Measurements from ENCODE around the gene PDE9A. TPM values are rescaled to one million over a fixed set of nuclear protein-coding genes. Genes with fewer than 3 reads are reported as not detected.

Gene PDE9A
- total and polyA plus RNA-seq, 2 donors (not counting 1 experiment from before 2014, with no cell fraction given) = 0.34 to 5.8 TPM

DNA sequence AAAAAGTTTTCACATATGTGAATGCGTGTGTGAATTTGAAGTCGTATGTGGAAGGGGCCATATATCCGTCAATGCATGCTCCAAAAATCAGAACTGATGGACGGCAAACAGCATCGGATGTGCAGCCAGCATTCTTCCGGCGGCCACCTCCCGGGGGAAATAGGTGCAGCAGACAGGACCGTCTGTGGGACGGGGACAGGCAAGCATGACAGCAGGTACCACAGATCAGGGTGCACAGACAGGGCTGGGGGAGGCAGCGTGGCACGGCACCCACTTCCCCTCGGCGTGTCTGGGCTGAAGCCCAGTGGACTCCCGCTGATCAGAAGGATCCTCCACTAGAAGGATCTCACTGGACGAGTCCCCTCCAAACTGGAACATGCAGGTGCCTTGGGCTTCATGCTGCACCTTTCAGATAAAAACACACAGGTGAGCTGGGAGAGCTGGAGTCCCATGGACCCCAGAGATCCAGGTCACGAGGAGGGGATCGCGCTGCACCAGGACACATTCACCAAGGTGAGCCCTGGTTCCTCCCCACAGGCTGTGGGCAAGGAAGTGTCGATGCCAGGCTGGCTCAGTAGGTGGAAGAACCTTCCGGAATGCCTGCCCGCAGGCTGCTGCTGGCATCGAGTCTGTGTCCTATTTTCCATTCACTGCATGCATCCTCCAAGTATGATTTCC lies 25.3 kb downstream of the PDE9A start:
- DNase-seq (no peak), ATAC-seq (ENCODE audit: low read depth) (no peak)
- H3K36me3 ChIP-seq (replicated peaks in 1 of 2; ENCODE audit: control extremely low read depth in 1 of 2, control insufficient read depth in 1 of 2, extremely low read depth in 1 of 2, insufficient read depth in 2 of 2, low read length in 1 of 2) = no peaks in the 10 kb centered on the region
- no peak overlapping the region for H3K27ac ChIP-seq (ENCODE audit: low read length in 2 of 2)
- H3K9me3 ChIP-seq (ENCODE audit: control extremely low read depth in 1 of 3, control insufficient read depth in 2 of 3, insufficient read depth in 1 of 3, low read length in 2 of 3) = no peaks in the 10 kb centered on the region
- no peak overlapping the region for H3K27ac Mint-ChIP-seq
- H3K4me1 Mint-ChIP-seq = no peaks in the 10 kb centered on the region
- H3K9ac ChIP-seq (ENCODE audit: low read length) = no peak overlapping the region
- peaks cover 0 to 13% (median 6%) of the 10 kb centered on the region in 4 experiments for H3K27me3 ChIP-seq (replicated peaks in 1 of 4; ENCODE audit: control extremely low read depth in 1 of 4, control insufficient read depth in 3 of 4, insufficient read depth in 4 of 4, low read length in 3 of 4)
- intact Hi-C loops (cut with micrococcal nuclease) = no loop called here
- ChIA-PET POLR2A (no interaction called here), CTCF (no interaction called here)
- TF ChIP-seq, protein P1, sequence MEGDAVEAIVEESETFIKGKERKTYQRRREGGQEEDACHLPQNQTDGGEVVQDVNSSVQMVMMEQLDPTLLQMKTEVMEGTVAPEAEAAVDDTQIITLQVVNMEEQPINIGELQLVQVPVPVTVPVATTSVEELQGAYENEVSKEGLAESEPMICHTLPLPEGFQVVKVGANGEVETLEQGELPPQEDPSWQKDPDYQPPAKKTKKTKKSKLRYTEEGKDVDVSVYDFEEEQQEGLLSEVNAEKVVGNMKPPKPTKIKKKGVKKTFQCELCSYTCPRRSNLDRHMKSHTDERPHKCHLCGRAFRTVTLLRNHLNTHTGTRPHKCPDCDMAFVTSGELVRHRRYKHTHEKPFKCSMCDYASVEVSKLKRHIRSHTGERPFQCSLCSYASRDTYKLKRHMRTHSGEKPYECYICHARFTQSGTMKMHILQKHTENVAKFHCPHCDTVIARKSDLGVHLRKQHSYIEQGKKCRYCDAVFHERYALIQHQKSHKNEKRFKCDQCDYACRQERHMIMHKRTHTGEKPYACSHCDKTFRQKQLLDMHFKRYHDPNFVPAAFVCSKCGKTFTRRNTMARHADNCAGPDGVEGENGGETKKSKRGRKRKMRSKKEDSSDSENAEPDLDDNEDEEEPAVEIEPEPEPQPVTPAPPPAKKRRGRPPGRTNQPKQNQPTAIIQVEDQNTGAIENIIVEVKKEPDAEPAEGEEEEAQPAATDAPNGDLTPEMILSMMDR (IDR thresholded peaks at IDR 0.05) = no peak
- TF ChIP-seq EZH2 (IDR thresholded peaks at IDR 0.05; ENCODE audit: borderline replicate concordance, insufficient read depth, low read depth, low read length, poor library complexity, severe bottlenecking) = no peak
- no peak overlapping the region for H3K4me3 Mint-ChIP-seq
- H3K9me3 Mint-ChIP-seq (ENCODE audit: insufficient read depth) = no peaks in the 10 kb centered on the region
- H2AFZ ChIP-seq (ENCODE audit: insufficient read depth, low read depth, low read length, poor library complexity, severe bottlenecking) = no peak overlapping the region
- peaks cover 1 to 2% of the 10 kb centered on the region in 2 donors for H3K4me1 ChIP-seq (ENCODE audit: control insufficient read depth in 2 of 2, insufficient read depth in 2 of 2, low read length in 2 of 2)
- H3K4me2 ChIP-seq (replicated peaks; ENCODE audit: low read depth, low read length, poor library complexity, severe bottlenecking) = no peak overlapping the region
- H3K27me3 Mint-ChIP-seq = peaks cover 24% of the 10 kb centered on the region
- H3K4me3 ChIP-seq (ENCODE audit: control extremely low read depth in 1 of 5, extremely low read depth in 1 of 5, insufficient read depth in 1 of 5, low read depth in 2 of 5, low read length in 4 of 5) = no peak overlapping the region
- WGBS (ENCODE audit: insufficient coverage) = 86% methylated on average over 23 of the region's 23 CpGs
- H3K79me2 ChIP-seq (ENCODE audit: control insufficient read depth, insufficient read depth, low read length) = no peaks in the 10 kb centered on the region
- H4K20me1 ChIP-seq (ENCODE audit: control insufficient read depth, insufficient read depth, low read length, poor library complexity, severe bottlenecking) = no peaks in the 10 kb centered on the region

DNA sequence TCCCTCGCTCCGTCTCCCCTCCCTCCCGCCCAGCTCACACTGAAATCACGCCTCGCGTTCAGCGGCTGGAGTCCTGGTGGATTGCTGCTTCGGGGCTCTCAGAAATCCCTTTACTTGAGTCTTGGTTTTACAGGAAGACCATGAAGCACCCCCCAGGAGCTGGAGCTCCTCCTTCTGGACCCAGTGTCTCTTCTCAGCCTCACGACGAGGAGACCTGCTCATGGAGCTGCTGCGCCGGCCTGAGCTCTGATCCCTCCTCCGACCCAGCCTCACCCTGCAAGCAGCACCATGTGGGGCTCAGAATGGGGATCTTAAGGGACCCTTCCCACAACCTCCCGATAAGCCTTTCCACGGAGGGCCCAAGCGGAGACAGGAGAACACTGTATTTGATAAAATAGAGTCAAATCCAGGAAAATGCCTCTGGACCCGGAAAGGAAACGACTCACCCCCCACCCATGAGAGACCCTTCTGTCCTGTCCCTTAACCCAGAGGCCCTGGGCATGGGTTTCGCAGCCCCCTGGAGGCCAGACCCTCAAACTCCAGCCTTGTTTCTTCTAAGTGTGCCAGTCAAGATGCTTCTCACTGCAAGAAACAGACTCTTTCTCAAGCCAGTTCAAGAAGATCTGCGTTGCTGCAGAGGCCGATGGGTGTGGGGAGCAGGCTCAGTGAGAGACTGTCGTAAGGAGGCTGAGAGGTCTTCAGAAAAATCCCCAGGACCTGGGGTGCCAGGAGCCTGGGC lies 26.1 kb downstream of the PDE9A start:
- no peak overlapping the region for H3K27ac Mint-ChIP-seq
- Histone ChIP-seq H4K20me1 (ENCODE audit: control insufficient read depth, insufficient read depth, low read length, poor library complexity, severe bottlenecking) (no peaks in the 10 kb centered on the region), H2AFZ (ENCODE audit: insufficient read depth, low read depth, low read length, poor library complexity, severe bottlenecking) (no peak overlapping the region), H3K9ac (ENCODE audit: low read length) (no peak overlapping the region), H3K27me3 (replicated peaks in 1 of 4; ENCODE audit: control extremely low read depth in 1 of 4, control insufficient read depth in 3 of 4, insufficient read depth in 4 of 4, low read length in 3 of 4) (peaks cover 0 to 17% (median 7%) of the 10 kb centered on the region in 4 experiments), H3K4me2 (replicated peaks; ENCODE audit: low read depth, low read length, poor library complexity, severe bottlenecking) (no peak overlapping the region), H3K4me3 (ENCODE audit: control extremely low read depth in 1 of 5, extremely low read depth in 1 of 5, insufficient read depth in 1 of 5, low read depth in 2 of 5, low read length in 4 of 5) (no peak overlapping the region), H3K4me1 (ENCODE audit: control insufficient read depth in 2 of 2, insufficient read depth in 2 of 2, low read length in 2 of 2) (peaks cover 9% of the 10 kb centered on the region in 2 donors), H3K9me3 (ENCODE audit: control extremely low read depth in 1 of 3, control insufficient read depth in 2 of 3, insufficient read depth in 1 of 3, low read length in 2 of 3) (no peaks in the 10 kb centered on the region), H3K27ac (ENCODE audit: low read length in 2 of 2) (no peak overlapping the region), H3K36me3 (replicated peaks in 1 of 2; ENCODE audit: control extremely low read depth in 1 of 2, control insufficient read depth in 1 of 2, extremely low read depth in 1 of 2, insufficient read depth in 2 of 2, low read length in 1 of 2) (no peaks in the 10 kb centered on the region), H3K79me2 (ENCODE audit: control insufficient read depth, insufficient read depth, low read length) (no peaks in the 10 kb centered on the region)
- H3K4me3 Mint-ChIP-seq = no peak overlapping the region
- TF ChIP-seq, protein P1 (IDR thresholded peaks at IDR 0.05) = no peak
- no peak for TF ChIP-seq EZH2 (IDR thresholded peaks at IDR 0.05; ENCODE audit: borderline replicate concordance, insufficient read depth, low read depth, low read length, poor library complexity, severe bottlenecking)
- DNase-seq (no peak), ATAC-seq (ENCODE audit: low read depth) (no peak)
- 93% methylated on average over 16 of the region's 22 CpGs for WGBS (ENCODE audit: insufficient coverage)
- H3K4me1 Mint-ChIP-seq = peaks cover 2% of the 10 kb centered on the region
- intact Hi-C loops (cut with micrococcal nuclease) = no loop called here
- ChIA-PET POLR2A (no interaction called here), CTCF (no interaction called here)
- H3K27me3 Mint-ChIP-seq = peaks cover 27% of the 10 kb centered on the region
- no peaks in the 10 kb centered on the region for H3K9me3 Mint-ChIP-seq (ENCODE audit: insufficient read depth)
